HG03045 (cell line): ENCODE data around the gene PDCD11.

Source experiments
- ATAC-seq: cut with Tn5 transposase; IDR thresholded peaks from one replicate; pipeline ENCODE4 v1.9.1; 2021; ENCODE audit warnings: mild to moderate bottlenecking, moderate library complexity; ENCODE audit not compliant: unreplicated experiment

PDCD11 gene

GRCh38 chr10:103449208-103450144 lies 53.0 kb downstream of the PDCD11 start:
- ATAC-seq, result no peak

GRCh38 chr10:103450201-103450695 lies 53.8 kb downstream of the PDCD11 start:
- ATAC-seq, result no peak

GRCh38 chr10:103451091-103451813 lies 54.8 kb downstream of the PDCD11 start:
- ATAC-seq, result no peak

GRCh38 chr10:103451831-103452505 lies 55.5 kb downstream of the PDCD11 start, which contains the start of gene CALHM2:
CALHM2 (minus strand) TSS chr10:103452370; CDS start chr10:103449941, 2,429 bp downstream.
- ATAC-seq, result peak; percentile 69

- no peak for ATAC-seq
Measured at GRCh38 chr10:103452506-103453230, 56.2 kb downstream of the PDCD11 start.

- ATAC-seq, result no peak
Measured at GRCh38 chr10:103454026-103454425, 57.6 kb downstream of the PDCD11 start.

- no peak for ATAC-seq
Measured at GRCh38 chr10:103455235-103455634, 58.8 kb downstream of the PDCD11 start.

GRCh38 chr10:103456074-103456660 lies 59.7 kb downstream of the PDCD11 start:
- ATAC-seq, result no peak

- ATAC-seq, result no peak
Measured at GRCh38 chr10:103457176-103457712, 60.8 kb downstream of the PDCD11 start.

- no peak for ATAC-seq
Measured at GRCh38 chr10:103457896-103458583, 61.6 kb downstream of the PDCD11 start.

- ATAC-seq, result peak; percentile 67
Measured at GRCh38 chr10:103458720-103459119, 62.3 kb downstream of the PDCD11 start, which contains the start of gene CALHM1. CALHM1 (minus strand) TSS chr10:103458900; CDS start chr10:103458751, 149 bp downstream.

GRCh38 chr10:103459615-103460014 lies 63.2 kb downstream of the PDCD11 start:
- no peak for ATAC-seq

GRCh38 chr10:103463499-103463898 lies 67.1 kb downstream of the PDCD11 start:
- ATAC-seq, result no peak

- ATAC-seq, result no peak
Measured at GRCh38 chr10:103465411-103466179, 69.2 kb downstream of the PDCD11 start.

GRCh38 chr10:103466734-103467133 lies 70.3 kb downstream of the PDCD11 start:
- no peak for ATAC-seq

GRCh38 chr10:103467406-103467805 lies 71.0 kb downstream of the PDCD11 start:
- ATAC-seq, result no peak

GRCh38 chr10:103469201-103469600 lies 72.8 kb downstream of the PDCD11 start:
- ATAC-seq, result no peak
